AG20443 (cell line): ENCODE measurements around the gene IMPG2.

Experiments used
- DNase-seq: peaks from one replicate; pipeline ENCODE4 v3.0.0; 2012; ENCODE audit warnings: low spot score, mixed read lengths

The IMPG2 gene

GRCh38 chr3:101240719-101241399 is 79.5 kb downstream of the IMPG2 start:
- DNase-seq = no peak

GRCh38 chr3:101235048-101235447 is 85.3 kb downstream of the IMPG2 start:
- DNase-seq = no peak

- no peak for DNase-seq
Measured at GRCh38 chr3:101230618-101231017, 89.8 kb downstream of the IMPG2 start.

GRCh38 chr3:101229681-101230080 is 90.7 kb downstream of the IMPG2 start:
- peak; percentile 18 for DNase-seq

- no peak for DNase-seq
Measured at GRCh38 chr3:101228441-101228840, 91.9 kb downstream of the IMPG2 start.

- no peak for DNase-seq
Measured at GRCh38 chr3:101224739-101225138, 95.6 kb downstream of the IMPG2 start.

GRCh38 chr3:101223016-101223415 is 97.4 kb downstream of the IMPG2 start:
- peak; percentile 42 for DNase-seq

GRCh38 chr3:101219842-101220560 is 100.4 kb downstream of the IMPG2 start:
- no peak for DNase-seq

- no peak for DNase-seq
Measured at GRCh38 chr3:101217472-101218245, 102.7 kb downstream of the IMPG2 start.

- peak; percentile 73 for DNase-seq
Measured at GRCh38 chr3:101216710-101217465, 103.5 kb downstream of the IMPG2 start.

- no peak for DNase-seq
Measured at GRCh38 chr3:101212730-101213129, 107.6 kb downstream of the IMPG2 start.

- DNase-seq = peak; percentile 20
Measured at GRCh38 chr3:101204246-101204645, 116.1 kb downstream of the IMPG2 start.

- DNase-seq = peak; percentile 60
Measured at GRCh38 chr3:101203411-101203810, 117.0 kb downstream of the IMPG2 start.

- no peak for DNase-seq
Measured at GRCh38 chr3:101202640-101203039, 117.7 kb downstream of the IMPG2 start.

- no peak for DNase-seq
Measured at GRCh38 chr3:101200461-101200860, 119.9 kb downstream of the IMPG2 start.

GRCh38 chr3:101195951-101196713 is 124.2 kb downstream of the IMPG2 start:
- peak; percentile 55 for DNase-seq

GRCh38 chr3:101194392-101194791 is 126.0 kb downstream of the IMPG2 start:
- DNase-seq = no peak

GRCh38 chr3:101193957-101194356 is 126.4 kb downstream of the IMPG2 start:
- no peak for DNase-seq

GRCh38 chr3:101189796-101190195 is 130.6 kb downstream of the IMPG2 start:
- no peak for DNase-seq

- no peak for DNase-seq
Measured at GRCh38 chr3:101189176-101189575, 131.2 kb downstream of the IMPG2 start.

GRCh38 chr3:101185341-101185740 is 135.0 kb downstream of the IMPG2 start:
- no peak for DNase-seq
